ENCODE data around the gene PPT1.
"Not testable (repeated sequence)": the region's sequence is repeated elsewhere in the genome, so short reads cannot be mapped to it uniquely, and the experiment has no call there.

Gene PPT1

GRCh38 chr1:40057310-40058030 is 39.6 kb downstream of the PPT1 start:
- in situ Hi-C loops (cut with MboI; ENCODE audit: low sequenced_read_pairs): no loop called here

DNA sequence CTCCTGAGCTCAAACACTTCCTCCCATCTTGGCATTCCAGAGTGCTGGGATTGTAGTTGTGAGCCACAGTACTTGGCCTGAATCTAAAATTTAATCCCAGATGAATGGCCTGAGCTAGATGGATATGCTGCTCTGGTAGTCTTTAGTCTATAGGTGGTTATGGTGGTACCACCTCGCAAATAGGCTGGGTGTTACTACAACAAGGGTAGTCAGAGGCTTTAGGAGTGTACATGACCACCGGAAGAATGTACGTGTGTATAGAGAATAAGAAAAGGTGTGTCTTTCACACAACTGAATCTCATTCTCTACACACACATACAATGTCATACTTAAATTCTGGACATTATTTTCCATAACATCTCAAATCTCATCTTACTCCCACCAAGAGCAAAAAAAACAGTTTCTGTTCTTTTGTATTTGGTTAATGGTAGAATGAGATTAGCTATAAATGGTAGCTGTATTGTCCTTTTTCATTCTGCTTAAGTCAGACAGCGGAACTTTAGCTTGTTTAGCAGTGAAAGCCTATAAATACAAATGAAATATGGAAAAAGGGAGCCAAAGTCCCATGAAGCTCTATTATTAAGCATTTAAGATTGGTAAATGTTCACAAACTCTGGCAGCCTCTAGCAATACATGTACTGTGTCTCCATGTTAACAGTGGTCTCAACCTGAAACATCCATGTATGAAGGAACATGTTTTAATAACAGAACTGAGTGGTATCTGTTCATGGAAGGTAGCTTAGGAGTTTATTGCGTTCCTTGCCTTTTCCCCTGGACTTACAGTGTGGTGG is 40.3 kb downstream of the PPT1 start:
- in situ Hi-C loops (cut with MboI; ENCODE audit: low sequenced_read_pairs): no loop called here

DNA sequence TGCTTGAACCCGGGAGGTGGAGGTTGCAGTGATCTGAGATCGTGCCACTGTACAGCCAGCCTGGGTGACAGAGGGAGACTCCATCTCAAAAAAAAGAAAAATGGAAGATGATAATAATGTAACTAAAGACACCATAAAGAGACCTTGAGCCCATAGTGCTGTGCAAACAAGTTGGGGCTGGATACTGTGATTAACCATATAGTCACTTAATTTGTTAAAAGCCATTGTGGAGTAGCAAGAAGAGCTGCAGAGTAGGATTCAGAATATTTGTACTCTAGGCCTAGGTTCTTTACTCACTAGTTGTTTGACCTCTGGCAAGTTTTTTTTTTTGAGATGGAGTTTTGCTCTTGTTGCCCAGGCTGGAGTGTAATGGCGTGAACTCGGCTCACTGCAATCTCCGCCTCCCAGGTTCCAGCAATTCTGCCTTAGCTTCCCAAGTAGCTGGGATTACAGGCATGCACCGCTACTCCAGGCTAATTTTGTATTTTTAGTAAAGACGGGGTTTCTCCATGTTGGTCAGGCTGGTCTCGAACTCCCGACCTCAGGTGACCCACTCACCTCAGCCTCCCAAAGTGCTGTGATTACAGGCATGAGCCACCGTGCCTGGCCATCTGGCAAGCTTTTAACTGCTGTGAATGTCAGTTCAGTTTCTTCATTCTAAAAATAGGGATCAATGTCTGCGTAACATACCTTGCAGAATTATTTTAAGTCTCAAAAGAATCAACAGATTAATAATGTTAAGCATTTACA is 43.7 kb downstream of the PPT1 start:
- in situ Hi-C loops (cut with MboI; ENCODE audit: low sequenced_read_pairs): no loop called here

GRCh38 chr1:40050863-40051262 is 46.2 kb downstream of the PPT1 start:
- in situ Hi-C loops (cut with MboI; ENCODE audit: low sequenced_read_pairs): no loop called here

DNA sequence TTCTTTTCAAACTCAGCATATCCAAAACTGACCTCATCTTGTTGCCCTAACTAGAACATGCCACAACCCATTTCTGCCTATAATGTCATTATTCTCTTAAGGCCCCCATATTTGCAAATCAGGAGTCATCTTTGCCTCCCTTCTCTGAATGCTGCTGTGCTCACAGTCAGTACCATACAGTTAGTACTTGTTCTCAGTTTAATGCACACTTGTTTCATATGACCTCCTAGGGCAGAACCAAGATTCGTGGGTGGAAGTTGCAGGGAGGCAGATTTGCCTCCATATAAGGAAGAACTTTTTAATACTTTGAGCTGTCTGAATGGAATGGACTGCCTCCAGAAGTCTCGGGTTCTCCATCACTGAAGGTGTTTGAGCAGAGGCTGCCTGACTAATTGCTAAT is 47.3 kb downstream of the PPT1 start:
- in situ Hi-C loops (cut with MboI; ENCODE audit: low sequenced_read_pairs): no loop called here

DNA sequence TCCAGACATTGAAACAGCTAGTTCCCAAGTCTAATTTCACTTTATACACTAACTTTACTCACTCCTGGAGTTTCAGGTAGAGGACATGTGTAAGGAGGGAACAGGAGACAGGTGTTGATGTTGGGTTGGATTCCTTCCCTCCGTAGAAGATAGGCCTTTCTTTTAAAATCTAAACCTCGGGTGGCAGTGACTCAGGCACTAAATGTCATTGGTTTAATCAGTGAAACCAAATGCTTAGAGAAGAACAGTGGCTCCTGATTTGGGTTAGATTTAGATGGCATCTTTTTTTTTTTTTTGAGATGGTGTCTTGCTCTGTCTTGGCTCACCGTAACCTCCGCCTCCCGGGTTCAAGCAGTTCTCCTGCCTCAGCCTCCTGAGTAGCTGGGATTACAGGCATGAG is 49.3 kb downstream of the PPT1 start:
- in situ Hi-C loops (cut with MboI; ENCODE audit: low sequenced_read_pairs): no loop called here

GRCh38 chr1:40047276-40047675 is 49.8 kb downstream of the PPT1 start:
- in situ Hi-C loops (cut with MboI; ENCODE audit: low sequenced_read_pairs): no loop called here

GRCh38 chr1:40045766-40046165 is 51.3 kb downstream of the PPT1 start:
- in situ Hi-C loops (cut with MboI; ENCODE audit: low sequenced_read_pairs): no loop called here

DNA sequence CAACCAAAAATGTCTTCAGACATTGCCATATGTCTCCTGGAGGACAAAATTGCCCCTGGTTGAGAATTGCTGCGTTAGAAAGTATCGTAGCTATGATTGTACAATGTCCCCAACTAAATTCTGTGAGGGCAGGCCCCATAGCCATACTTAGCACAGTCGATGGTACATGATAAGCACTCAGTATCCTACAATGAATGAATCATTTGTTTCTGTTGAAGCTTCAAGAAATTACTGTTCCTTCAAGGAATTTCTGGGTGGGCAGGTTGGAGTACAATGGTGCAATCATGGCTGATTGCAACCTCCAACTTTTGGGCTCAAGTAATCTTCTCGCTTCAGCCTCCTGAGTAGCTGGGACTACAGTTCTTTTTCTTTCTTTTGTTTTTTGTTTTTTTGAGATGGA is 51.9 kb downstream of the PPT1 start:
- in situ Hi-C loops (cut with MboI; ENCODE audit: low sequenced_read_pairs): no loop called here

DNA sequence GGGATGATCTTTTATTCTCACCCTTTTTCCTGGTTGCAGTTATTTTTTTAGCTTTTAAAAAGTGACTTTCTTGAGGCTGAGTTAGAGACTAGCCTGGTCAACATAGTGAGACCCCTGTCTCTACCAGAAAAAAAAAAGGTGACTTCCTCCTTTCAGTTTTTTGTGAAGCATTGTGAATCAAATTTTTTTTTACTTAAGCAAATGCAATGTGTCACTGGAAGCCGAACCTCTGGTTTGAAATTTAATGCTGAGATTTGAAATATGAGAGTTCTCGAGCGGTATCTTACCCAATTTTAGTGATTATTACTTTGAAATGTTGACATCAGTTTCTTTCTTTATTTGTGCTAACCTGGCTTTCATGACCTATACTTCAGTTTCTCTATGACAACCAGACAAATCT is 52.9 kb downstream of the PPT1 start:
- in situ Hi-C loops (cut with MboI; ENCODE audit: low sequenced_read_pairs): no loop called here

- in situ Hi-C loops (cut with MboI; ENCODE audit: low sequenced_read_pairs): no loop called here
Observed at GRCh38 chr1:40042341-40042740, 54.7 kb downstream of the PPT1 start.

GRCh38 chr1:40041466-40041838 is 55.6 kb downstream of the PPT1 start:
- in situ Hi-C loops (cut with MboI; ENCODE audit: low sequenced_read_pairs): no loop called here

DNA sequence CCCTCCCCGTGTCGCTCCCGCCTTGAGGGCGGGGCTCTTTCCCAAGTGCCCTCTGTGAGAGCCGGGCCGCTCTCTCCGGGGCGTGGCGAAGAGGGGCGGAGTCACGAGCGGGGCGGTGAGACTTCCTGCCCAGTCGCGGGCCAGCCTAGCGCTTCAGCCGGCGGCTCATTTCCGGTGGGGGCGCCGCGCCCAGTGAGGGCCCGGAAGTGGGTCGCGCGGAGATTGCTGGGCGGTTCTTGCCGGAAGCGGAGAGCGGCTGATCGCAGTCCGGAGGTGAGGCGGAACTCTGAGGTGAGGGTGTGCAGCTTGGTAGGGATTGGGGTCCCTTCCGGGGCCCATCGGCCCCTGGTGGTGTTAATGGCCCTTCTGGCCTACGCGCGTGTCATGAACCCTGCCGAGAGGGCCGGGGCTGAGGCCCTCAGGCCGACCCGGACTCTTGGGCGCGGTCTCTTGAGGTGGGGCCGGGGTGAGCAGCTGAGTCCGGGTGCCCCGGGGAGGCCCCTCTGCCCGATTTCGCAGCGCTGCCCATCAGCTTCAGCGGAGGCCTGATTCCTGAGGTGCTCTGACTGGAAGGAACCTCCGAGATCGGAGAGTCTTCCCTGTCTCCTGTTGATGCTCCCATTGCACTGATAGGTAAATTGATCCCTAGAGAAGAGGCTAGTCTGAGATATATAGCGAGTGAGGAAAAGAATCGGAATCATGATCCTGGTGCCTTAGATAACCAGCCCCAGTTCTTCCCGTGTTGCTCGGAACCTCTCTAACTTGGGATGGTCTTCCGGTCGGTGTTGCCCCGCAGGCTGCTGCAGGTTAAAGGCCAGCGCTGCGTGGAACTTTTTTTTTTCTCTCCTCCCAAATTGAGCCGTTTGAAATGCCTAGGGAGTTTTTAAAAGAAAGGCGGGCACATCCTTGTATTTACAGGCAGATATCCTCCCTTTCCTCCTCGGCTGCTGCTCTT is 56.3 kb downstream of the PPT1 start, which contains the start of gene CAP1:
Gene CAP1 (plus strand): TSS at position 219 of the 955 bp plus-strand sequence. CDS start 18,618 bp downstream, outside the sequence.
- in situ Hi-C loops (cut with MboI; ENCODE audit: low sequenced_read_pairs): no loop called here

DNA sequence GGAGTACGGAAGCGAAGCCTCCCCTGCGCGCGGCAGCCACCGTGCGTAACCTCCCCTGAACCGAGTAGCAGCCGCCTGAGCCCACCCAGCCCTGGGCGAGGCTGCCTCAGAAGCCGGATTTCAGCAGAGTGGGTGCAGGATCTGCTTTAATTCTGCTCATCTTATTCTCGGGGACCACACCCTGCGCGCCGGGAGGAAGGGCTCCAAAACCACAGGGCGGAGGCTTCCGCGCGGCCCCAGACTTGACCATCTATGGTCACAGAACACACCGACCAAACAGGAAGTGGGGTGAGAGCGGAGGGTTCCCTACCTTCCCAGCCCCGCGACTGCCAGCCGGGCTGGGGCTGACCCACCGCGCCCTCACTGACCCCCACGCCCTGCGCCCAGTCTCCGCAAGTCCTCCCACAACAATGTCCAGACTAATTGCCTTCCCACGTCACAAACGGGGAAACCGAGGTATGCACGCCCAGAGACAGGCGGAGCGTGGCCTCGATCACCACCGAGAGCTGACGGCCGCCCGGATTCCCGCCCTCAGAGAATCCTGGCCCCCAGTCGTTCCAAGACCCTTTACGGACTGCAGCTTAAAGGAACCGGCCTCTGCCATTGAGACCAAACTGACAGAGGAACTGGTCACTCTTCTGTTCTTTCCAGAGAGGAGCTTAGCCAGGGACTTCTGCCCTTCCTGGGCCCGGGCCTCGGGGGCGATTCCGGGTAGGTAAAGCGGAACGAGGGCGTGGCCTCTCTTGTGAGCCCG is 57.1 kb downstream of the PPT1 start:
- in situ Hi-C loops (cut with MboI; ENCODE audit: low sequenced_read_pairs): no loop called here

DNA sequence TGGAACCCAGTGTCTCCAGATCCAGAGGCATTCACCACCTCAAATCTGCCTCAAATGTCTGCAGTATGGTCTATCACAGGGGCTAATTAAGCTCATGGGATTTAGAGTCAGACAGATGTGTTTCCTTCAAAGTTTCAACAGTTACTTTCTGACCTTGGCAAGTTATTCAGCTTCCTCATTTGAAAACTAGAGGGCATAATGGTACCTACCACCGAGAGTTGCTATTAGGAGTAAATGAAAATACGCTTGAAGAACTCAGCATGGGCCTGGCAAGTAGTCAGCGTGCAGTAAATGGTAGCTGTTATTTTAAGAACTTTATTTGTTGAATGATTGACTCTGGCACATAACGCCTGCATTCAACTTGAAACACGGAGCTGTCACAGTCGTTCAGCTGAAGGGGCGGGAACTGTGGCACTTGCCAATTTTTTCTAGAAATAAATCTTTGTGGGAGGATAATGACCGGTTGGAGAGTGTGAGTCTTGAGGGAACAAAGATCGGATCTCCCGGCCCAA is 57.8 kb downstream of the PPT1 start:
- in situ Hi-C loops (cut with MboI; ENCODE audit: low sequenced_read_pairs): no loop called here

DNA sequence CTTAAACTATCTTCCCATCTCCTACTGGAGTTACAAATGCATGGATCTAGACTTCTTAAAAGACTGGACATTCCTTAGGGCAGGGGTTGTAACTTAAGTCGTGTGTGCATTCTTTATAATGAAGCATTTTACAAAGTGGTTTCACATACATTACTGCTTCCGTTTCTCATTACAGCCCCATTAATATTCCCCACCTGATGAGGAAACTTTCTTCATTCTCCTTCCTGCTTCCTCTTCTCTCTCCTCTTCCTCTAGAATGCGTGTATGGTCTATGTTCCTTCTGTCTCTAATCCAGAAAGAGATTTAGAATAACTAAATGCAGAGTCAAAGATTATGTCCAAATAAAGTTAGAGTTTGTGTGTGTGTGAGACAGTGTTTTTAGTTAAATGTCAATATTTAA is 58.4 kb downstream of the PPT1 start:
- in situ Hi-C loops (cut with MboI; ENCODE audit: low sequenced_read_pairs): no loop called here

DNA sequence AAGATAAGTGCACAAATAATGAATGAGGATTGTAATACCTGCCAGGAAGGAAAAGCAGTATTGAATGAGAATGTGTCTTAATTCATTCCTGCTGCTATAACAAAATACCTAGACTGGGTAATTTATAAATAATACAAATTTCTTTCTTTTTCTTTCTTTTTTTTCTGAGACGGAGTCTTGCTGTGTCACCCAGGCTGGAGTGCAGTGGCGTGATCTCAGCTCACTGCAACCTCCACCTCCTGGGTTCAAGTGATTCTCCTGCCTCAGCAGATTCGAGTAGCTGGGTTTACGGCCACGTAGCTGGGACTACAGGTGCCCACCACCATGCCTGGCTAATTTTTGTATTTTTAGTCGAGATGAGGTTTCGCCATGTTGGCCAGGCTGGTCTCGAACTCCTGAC is 59.8 kb downstream of the PPT1 start:
- in situ Hi-C loops (cut with MboI; ENCODE audit: low sequenced_read_pairs): not testable (repeated sequence)

- in situ Hi-C loops (cut with MboI; ENCODE audit: low sequenced_read_pairs): no loop called here
Observed at GRCh38 chr1:40036574-40036973, 60.5 kb downstream of the PPT1 start.

- in situ Hi-C loops (cut with MboI; ENCODE audit: low sequenced_read_pairs): no loop called here
Observed at GRCh38 chr1:40034869-40035268, 62.2 kb downstream of the PPT1 start.
